Activated naive CD8-positive, alpha-beta T cell treated with anti-CD3 and anti-CD28 coated beads, Interleukin-2, amount 50 U/mL, for 24 hours (primary cell): ENCODE data around the gene C19orf73.

Source experiments
- ATAC-seq: fragments of 150-1000 bp; cut with Tn5 transposase; one replicate; pipeline ENCODE4 v1.10.0; 2021
- DNase-seq: peaks from one replicate; pipeline ENCODE4 v3.0.0; 2021
- H3K27ac Mint-ChIP-seq: one replicate; pipeline ENCODE4 v1.8.0; 2021; ENCODE audit warnings: mild to moderate bottlenecking, mixed read lengths
- H3K27me3 Mint-ChIP-seq: one replicate; pipeline ENCODE4 v1.8.0; 2021; ENCODE audit warnings: mixed read lengths
- H3K36me3 Mint-ChIP-seq: one replicate; pipeline ENCODE4 v1.8.0; 2021; ENCODE audit warnings: low read depth, mixed read lengths
- H3K4me1 Mint-ChIP-seq: one replicate; pipeline ENCODE4 v1.8.0; 2021; ENCODE audit warnings: mixed read lengths
- H3K4me3 Mint-ChIP-seq: one replicate; pipeline ENCODE4 v1.8.0; 2021; ENCODE audit warnings: mild to moderate bottlenecking, moderate library complexity, mixed read lengths
- H3K9me3 Mint-ChIP-seq: one replicate; pipeline ENCODE4 v1.8.0; 2021; ENCODE audit warnings: mixed read lengths

The C19orf73 gene

DNA sequence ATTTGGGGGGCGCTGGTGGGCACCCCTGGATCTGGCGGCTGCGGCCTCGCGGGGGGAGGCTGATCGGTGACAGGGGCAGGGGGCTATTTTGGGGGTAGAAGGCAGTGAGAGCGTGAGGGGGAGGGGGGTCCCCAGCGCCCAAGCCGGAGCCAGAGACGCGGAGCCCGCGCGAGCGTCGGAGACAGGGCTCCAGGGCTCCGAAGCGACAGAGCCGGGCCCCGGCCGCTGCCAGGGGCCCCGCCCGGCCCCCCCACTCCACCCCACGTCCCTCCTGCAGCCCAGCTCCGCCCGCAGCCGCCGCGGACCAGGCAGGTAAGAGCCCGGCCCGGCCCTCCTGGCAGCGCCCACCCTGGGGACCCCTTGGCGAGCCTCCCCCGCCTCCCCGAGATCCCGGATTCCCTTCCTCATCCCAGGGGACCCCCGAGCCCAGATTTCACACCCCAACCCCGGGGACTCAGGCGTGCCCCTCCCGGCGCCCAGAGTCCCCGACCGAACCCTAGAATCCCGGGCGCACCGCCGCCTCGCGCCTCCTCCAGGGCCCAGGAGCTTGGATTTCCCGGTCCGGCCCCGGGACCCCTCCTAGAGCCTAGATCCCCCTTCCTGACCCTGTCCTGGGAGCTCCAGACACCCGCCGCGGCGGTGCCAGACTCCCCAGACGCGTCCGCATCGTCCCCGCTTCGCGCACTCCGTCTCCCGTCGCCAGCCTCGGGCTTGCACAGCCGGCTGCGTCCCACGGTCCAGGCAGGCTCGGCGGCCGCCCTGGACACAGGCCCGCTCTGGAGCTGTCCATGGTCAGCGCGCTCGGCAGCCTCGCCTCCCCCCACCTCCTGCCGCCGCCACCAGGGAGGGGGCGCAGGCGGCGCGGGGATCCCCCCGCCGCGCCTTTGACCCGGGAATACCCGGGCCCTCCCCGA lies 725 bp upstream of the C19orf73 start, which contains the start of gene PPFIA3:
TSS of gene PPFIA3 (plus strand) at position 134 of the 914 bp plus-strand sequence. CDS start 8,330 bp downstream, outside the sequence.
- peaks cover 9% of the 10 kb centered on the region for H3K27me3 Mint-ChIP-seq
- ATAC-seq (no peak), DNase-seq (no peak)
- H3K9me3 Mint-ChIP-seq, result no peaks in the 10 kb centered on the region
- H3K4me3 Mint-ChIP-seq, result peak within 1 kb of the TSS; percentile 81
- H3K4me1 Mint-ChIP-seq, result peaks cover 24% of the 10 kb centered on the region
- no peaks in the 10 kb centered on the region for H3K36me3 Mint-ChIP-seq
- H3K27ac Mint-ChIP-seq, result peak within 1 kb of the TSS; percentile 76

DNA sequence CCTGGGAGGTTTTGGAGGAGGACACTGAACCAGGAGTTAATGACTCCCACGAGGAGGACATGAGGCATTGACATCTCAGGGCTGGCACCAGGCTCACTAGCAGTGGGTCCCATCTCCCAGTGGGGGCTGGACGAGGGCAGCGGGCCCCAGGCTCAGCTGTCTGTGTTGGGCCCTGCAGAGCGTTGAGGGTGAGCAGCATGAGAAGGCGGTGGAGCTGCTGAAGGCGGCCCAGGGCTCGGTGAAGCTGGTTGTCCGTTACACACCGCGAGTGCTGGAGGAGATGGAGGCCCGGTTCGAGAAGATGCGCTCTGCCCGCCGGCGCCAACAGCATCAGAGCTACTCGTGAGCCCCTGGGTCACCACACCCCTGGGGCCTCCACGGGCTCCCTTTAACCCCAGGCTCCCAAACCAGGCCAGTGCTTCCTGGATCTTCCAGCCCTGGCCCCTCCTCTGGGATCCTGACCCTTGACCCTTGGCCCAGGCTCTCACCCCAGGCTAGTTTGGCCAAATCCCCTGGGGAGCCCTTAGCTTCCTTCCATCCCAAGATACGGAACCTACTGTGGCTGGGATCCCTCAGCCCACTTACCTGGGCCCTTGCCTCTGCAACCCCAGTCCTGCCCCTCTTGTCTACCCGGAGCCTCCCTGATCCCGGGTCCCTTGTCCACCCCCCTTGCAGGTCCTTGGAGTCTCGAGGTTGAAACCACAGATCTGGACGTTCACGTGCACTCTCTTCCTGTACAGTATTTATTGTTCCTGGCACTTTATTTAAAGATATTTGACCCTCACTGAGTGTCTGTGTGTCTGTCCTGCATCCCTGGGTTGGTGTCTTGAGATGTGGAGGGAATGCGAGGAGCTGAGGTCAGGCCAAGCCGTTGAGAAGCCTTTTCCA lies 1.0 kb downstream of the C19orf73 start:
- ATAC-seq, result no peak
- H3K36me3 Mint-ChIP-seq, result no peaks in the 10 kb centered on the region
- peaks cover 9% of the 10 kb centered on the region for H3K27me3 Mint-ChIP-seq
- H3K4me3 Mint-ChIP-seq, result peak overlapping the region; percentile 81
- H3K4me1 Mint-ChIP-seq, result peaks cover 33% of the 10 kb centered on the region
- no peaks in the 10 kb centered on the region for H3K9me3 Mint-ChIP-seq
- peak overlapping the region; percentile 76 for H3K27ac Mint-ChIP-seq
- no peak for DNase-seq

DNA sequence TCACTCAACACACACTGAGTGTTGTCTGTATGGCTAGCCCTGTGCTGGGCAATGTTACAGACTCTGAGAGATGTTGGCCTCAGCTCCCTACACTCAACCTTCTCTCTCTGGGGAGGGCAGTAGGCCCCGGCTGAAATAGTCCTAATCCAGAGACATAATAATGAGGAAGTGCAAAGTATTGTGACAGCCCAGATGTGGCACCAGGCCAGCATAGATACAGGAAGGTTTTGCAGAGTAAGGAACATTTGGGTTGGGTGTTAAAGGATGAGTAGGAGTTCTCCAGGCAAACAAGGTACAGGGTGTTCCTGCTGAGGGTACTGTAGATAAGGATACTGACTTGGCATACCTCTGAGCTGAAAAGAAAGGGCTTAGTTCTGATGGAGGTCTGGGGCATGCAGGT lies 2.4 kb downstream of the C19orf73 start:
- Mint-ChIP-seq H3K9me3 (no peaks in the 10 kb centered on the region), H3K36me3 (no peaks in the 10 kb centered on the region), H3K27ac (no peak overlapping the region), H3K4me1 (peaks cover 33% of the 10 kb centered on the region), H3K4me3 (no peak overlapping the region), H3K27me3 (peaks cover 9% of the 10 kb centered on the region)
- no peak for ATAC-seq
- no peak for DNase-seq

GRCh38 chr19:49114630-49115363 lies 4.1 kb downstream of the C19orf73 start:
- H3K9me3 Mint-ChIP-seq, result no peaks in the 10 kb centered on the region
- peak; percentile 53 for DNase-seq
- no peaks in the 10 kb centered on the region for H3K27me3 Mint-ChIP-seq
- ATAC-seq, result no peak
- peak overlapping the region; percentile 64 for H3K4me3 Mint-ChIP-seq
- no peak overlapping the region for H3K27ac Mint-ChIP-seq
- no peaks in the 10 kb centered on the region for H3K36me3 Mint-ChIP-seq
- peaks cover 27% of the 10 kb centered on the region for H3K4me1 Mint-ChIP-seq

DNA sequence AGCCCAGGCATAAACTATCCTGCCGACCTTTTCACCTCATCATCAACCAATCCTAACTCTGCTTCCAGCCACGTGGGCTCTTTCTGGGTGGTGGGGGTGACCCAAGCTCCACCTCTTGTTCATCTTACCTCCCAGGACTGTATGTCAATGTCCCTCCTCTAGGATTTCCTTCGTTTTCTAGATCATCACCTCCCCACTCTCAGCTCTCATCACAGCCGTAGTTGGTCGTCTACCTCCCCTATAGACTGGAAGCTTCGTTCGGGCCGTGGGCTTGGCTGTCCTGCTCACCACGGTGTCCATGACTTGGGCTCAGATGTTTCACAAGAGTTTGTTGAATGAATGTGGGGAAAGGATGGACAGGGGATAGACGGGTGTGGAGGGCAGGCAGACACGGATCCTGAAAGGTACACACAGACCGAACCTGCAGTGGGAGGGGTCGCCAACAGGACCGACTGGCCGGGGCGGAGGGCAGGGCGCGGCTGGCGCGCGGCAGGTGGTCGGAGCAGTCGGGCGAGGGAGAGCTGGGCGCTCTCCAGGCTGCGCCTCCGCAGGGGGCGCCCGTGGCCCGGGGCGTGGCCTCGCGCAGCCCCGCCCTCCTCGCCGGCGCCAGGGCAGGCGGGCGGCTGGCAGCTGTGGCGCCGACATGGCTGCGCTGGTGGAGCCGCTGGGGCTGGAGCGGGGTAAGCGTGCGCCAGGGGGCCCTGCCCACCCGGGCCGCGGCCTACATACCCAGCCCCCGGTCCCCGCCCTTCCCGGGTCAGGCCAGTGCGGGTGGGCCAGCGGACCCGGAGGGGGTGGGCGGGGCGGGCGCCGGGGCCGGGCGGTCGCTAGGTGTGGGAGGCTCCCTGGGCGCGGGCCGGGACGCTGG lies 4.9 kb downstream of the C19orf73 start, which contains the start of gene LIN7B:
TSS of gene LIN7B (plus strand) at position 609 of the 868 bp plus-strand sequence. CDS start at position 644, 35 bp downstream.
- Mint-ChIP-seq H3K27me3 (no peaks in the 10 kb centered on the region), H3K4me3 (peak within 1 kb of the TSS; percentile 76), H3K4me1 (peaks cover 27% of the 10 kb centered on the region), H3K9me3 (no peaks in the 10 kb centered on the region), H3K36me3 (peaks cover 3% of the 10 kb centered on the region), H3K27ac (peak within 1 kb of the TSS; percentile 11)
- ATAC-seq (peak; percentile 72), DNase-seq (peak; percentile 77)

DNA sequence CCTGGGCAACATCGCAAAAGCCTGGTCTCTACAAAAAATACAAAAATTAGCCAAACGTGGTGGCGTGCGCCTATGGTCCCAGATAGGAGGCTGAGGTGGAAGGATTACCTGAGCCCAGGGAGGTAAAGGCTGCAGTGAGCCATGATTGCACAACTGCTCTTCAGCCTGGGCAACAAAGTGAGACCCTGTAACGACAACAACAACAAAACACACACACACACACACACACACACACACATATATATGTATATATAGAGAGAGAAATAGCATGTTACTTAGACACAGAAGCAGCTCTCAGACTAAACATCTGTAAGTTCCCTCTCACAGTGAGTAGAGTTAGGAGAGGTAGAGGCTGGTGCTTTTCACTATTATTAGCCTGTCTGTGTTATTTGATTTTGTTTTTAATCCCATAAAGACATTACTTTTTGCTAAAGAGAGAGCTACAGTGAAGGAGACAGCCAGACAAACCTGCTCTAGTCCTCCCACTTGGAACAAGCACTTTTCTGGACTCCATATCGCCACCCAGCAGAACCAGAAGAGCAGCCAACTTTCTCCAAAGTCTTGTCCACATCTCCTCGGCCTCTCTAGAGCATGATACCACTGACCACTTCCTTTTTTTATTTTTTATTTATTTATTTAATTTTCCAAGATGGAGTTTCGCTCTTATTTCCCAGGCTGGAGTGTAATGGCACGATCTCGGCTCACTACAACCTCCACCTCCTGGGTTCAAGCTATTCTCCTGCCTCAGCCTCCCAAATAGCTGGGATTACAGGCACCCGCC lies 7.5 kb downstream of the C19orf73 start:
- Mint-ChIP-seq H3K27ac (no peak overlapping the region), H3K27me3 (no peaks in the 10 kb centered on the region), H3K9me3 (no peaks in the 10 kb centered on the region), H3K4me1 (peaks cover 13% of the 10 kb centered on the region), H3K4me3 (no peak overlapping the region), H3K36me3 (peaks cover 21% of the 10 kb centered on the region)
- DNase-seq, result no peak
- no peak for ATAC-seq

DNA sequence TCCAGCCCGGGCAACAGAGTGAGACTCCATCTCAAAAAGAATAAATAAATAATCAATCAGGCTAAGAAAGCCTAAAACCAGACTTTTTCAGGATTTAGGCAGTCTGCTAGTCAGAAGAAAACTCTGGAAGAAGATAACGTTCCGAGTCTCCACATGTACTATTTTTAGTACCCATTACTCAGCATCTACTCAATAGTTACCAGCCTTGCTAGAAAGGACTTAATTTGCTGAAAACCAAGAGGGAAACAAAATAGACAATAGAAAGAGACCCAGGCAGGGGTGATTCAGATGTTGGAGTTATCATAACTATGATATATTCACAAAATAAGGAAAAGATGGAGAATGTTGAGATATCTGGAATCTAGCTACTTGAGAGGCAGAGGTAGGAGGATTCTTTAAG lies 8.4 kb downstream of the C19orf73 start:
- H3K36me3 Mint-ChIP-seq, result peaks cover 27% of the 10 kb centered on the region
- no peak for DNase-seq
- H3K4me3 Mint-ChIP-seq, result no peak overlapping the region
- H3K9me3 Mint-ChIP-seq, result no peaks in the 10 kb centered on the region
- H3K4me1 Mint-ChIP-seq, result peaks cover 13% of the 10 kb centered on the region
- H3K27ac Mint-ChIP-seq, result no peak overlapping the region
- no peaks in the 10 kb centered on the region for H3K27me3 Mint-ChIP-seq
- no peak for ATAC-seq

DNA sequence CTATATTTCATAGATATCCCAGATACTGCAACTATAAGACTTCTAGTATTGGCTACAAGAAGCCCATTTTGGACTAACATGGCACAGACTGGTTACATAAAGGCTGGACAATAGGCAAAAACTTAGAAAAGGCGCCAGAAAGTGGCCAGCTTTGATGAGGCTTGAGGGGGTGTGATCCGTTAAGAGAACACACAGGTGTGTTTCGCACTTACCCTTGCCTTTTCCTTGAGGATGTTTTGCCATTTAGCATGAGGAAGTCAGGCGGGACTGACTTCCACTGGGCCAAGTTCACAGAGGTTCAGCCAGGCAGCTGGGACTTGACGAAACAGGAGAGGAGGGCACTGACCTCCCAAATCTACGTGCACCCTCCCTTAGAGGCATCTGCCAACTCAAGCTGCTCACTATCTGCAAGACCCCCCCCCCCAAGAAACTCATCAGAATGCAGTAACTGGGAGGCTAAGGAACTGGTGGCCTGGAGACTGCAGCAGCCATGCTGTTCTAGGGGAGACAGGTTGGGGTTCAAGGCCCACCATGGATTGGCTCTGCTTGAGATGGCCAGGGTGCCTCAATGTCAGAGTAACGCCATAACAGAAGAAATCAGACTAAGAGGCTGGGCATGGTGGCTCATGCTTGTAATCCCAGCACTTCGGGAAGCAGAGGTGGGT lies 9.2 kb downstream of the C19orf73 start:
- H3K27me3 Mint-ChIP-seq, result no peaks in the 10 kb centered on the region
- no peak for ATAC-seq
- H3K36me3 Mint-ChIP-seq, result peaks cover 34% of the 10 kb centered on the region
- no peaks in the 10 kb centered on the region for H3K9me3 Mint-ChIP-seq
- H3K27ac Mint-ChIP-seq, result no peak overlapping the region
- no peak for DNase-seq
- H3K4me3 Mint-ChIP-seq, result no peak overlapping the region
- H3K4me1 Mint-ChIP-seq, result peaks cover 14% of the 10 kb centered on the region

DNA sequence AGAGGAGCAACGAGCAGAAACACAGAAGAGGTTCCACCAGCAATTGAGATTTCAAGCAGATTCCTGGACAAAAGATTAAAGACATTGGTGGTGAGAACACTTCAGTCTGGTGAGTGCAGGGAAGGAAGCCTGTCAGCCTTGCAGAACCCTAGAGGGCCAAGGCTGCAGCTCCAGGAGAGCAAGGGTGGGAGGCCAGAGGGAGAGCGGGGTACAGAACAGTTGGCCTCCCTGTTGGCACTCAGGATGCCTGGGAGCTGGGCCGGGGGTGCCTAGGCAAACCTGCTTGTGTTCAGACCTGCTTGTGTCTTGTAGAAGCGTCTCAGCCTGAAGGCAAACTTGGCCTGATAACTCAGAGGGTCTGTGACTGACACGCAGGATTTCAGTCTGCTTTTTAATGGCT lies 9.9 kb downstream of the C19orf73 start:
- H3K36me3 Mint-ChIP-seq, result peaks cover 37% of the 10 kb centered on the region
- H3K27me3 Mint-ChIP-seq, result no peaks in the 10 kb centered on the region
- DNase-seq, result no peak
- H3K4me3 Mint-ChIP-seq, result no peak overlapping the region
- ATAC-seq, result no peak
- no peaks in the 10 kb centered on the region for H3K9me3 Mint-ChIP-seq
- peaks cover 14% of the 10 kb centered on the region for H3K4me1 Mint-ChIP-seq
- H3K27ac Mint-ChIP-seq, result no peak overlapping the region

DNA sequence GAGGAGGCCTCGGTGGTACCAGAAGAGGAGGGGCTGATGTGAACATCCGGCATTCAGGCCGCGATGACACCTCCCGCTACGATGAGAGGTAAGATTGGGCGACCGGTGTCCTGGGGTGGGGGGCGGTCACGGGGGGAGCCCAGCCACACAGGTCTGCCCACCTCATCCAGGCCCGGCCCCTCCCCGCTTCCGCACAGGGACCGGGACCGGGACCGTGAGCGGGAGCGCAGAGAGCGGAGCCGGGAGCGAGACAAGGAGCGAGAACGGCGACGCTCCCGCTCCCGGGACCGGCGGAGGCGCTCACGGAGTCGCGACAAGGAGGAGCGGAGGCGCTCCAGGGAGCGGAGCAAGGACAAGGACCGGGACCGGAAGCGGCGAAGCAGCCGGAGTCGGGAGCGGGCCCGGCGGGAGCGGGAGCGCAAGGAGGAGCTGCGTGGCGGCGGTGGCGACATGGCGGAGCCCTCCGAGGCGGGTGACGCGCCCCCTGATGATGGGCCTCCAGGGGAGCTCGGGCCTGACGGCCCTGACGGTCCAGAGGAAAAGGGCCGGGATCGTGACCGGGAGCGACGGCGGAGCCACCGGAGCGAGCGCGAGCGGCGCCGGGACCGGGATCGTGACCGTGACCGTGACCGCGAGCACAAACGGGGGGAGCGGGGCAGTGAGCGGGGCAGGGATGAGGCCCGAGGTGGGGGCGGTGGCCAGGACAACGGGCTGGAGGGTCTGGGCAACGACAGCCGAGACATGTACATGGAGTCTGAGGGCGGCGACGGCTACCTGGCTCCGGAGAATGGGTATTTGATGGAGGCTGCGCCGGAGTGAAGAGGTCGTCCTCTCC lies 11.1 kb downstream of the C19orf73 start:
- DNase-seq, result no peak
- Mint-ChIP-seq H3K27me3 (no peaks in the 10 kb centered on the region), H3K4me1 (peaks cover 5% of the 10 kb centered on the region), H3K27ac (no peak overlapping the region), H3K4me3 (no peak overlapping the region), H3K9me3 (no peaks in the 10 kb centered on the region), H3K36me3 (peaks cover 37% of the 10 kb centered on the region)
- ATAC-seq, result no peak

DNA sequence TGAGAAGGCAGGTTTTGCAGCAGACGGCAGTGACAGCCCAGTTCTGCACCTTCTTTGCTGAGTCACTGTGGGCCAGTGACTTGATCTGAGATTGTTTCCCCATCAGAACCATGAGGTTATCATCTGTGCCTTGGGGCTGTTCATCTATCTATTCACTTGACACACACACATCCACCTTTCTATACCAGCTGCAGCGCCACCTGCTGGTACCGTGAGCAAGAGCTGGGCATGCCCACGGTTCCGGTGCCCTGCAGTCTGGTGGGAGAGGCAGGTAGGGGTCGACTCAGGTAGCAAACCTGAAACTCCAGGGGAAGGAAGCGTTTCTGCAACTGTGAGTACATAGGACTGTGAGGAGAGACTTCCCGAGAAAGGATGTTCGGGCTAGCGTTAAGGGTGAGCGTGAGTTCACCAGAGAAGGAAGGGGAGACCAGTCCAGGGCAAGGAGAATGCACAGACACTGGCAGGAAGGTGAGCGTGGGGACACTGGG lies 12.3 kb downstream of the C19orf73 start:
- no peaks in the 10 kb centered on the region for H3K9me3 Mint-ChIP-seq

More for the DNA sequence above, 12.3 kb downstream of the C19orf73 start:
- H3K4me3 Mint-ChIP-seq, result no peak overlapping the region
- H3K4me1 Mint-ChIP-seq, result peaks cover 5% of the 10 kb centered on the region
- DNase-seq, result peak; percentile 73
- no peaks in the 10 kb centered on the region for H3K27me3 Mint-ChIP-seq
- H3K27ac Mint-ChIP-seq, result no peak overlapping the region
- H3K36me3 Mint-ChIP-seq, result peaks cover 40% of the 10 kb centered on the region
- peak; percentile 62 for ATAC-seq
